Stimulated activated CD8-positive, alpha-beta memory T cell treated with anti-CD3 and anti-CD28 coated beads, Interleukin-4, amount 100 ng/mL, for 48 hours (primary cell): Measurements from ENCODE around the gene COX15.
A peak's percentile ranks its signal among the peaks of the same experiment; 100 is the strongest.
"Not testable (repeated sequence)": the region's sequence is repeated elsewhere in the genome, so short reads cannot be mapped to it uniquely, and the experiment has no call there.

Experiments
- DNase-seq: peaks from one replicate; pipeline ENCODE4 v3.0.0-alpha.2; 2020

The COX15 gene

GRCh38 chr10:99732033-99732842, at the start of gene COX15, which contains the start of gene CUTC:
TSS of gene COX15 (minus strand) at chr10:99732127. CDS start at chr10:99732049, 78 bp downstream.
TSS of gene CUTC (plus strand) at chr10:99732234. CDS start at chr10:99732349, 115 bp downstream.
- DNase-seq = peak; percentile 96

DNA sequence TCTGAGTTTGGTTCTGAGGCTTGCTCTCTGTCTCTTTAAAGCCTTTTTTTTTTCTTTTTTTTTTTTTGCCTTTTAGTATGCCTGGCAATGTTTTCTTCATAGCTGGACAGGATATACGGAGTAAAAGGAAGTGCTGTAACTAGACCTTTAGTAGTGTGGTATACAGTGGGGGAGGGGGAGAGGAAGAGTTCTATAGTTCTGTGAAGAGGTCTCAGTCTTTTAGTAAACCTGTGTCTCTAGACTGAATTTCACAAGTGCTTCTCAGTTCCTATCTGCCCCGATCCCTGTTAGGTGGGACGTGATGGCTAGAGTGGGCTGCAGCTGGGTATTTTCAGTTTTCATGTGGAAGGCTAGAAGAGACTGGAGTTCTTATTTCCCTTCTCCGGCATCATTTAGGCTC, 47.4 kb upstream of the COX15 start:
- DNase-seq = no peak

GRCh38 chr10:99777918-99778714, 46.2 kb upstream of the COX15 start:
- no peak for DNase-seq

DNA sequence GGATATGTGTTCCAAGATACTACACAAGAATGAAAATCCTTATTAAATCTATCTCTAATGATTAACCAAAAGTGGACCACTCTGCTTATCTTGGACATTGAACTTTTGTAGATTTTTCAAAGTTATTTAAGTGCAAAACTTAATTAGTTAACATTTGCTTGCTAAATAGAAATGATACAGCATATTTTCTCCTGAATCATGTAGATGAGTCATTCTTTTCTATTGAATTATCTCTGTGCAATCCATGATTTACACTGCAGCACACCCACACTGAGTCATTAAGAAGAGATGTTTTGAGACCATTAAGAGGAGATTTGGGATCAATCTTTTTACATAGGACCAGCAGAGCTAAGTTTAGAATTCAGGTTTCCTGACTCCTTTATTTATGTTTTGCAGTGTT, 43.9 kb upstream of the COX15 start:
- DNase-seq = no peak

DNA sequence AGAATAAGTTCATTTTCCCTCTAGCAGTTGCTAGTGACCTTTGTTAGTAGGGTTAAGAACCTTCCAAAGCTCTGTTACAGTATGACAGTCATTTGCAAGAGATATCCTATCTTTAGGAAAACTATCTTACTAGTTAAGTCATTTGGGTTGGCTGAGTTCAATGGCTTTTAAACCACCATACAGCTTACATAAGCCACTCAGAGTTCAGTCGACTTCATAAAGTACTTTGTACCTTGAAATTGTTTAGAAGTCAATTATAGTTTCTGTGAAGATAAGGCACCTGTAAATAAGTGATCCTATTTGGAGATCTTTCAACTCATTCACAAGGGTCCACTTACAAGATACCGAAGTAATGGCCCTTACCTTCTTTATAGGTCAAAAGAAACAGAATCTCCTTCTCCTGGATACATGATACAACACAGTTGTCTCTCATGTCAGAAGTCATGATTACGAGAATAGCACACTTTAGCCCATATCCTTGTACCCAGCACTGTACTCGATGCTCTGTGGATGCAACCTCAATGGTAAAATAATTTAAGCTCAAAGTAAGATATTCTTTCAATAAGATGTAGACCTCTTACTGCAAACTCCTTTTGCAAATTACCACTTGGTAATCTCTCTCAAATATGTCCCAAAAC, 38.6 kb upstream of the COX15 start:
- DNase-seq = no peak

DNA sequence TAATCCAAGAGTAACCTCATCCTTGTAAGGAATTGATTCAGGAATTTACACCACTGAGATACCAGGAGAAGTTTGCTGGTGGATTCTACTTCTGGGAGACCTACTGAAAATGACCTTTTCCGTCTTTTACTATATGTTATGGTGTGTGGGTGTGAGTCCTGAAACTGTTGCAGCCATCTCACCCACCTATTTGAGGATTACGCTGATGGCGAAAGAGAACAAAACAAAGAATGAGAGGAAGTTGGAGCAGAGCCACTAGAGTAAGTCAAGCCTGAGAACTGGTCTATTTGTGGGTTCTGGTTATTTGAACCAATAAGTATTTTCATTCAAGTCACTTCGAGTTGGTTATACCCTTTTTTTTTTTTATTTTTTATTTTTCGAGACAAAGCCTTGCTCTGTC, 37.8 kb upstream of the COX15 start:
- DNase-seq = no peak

DNA sequence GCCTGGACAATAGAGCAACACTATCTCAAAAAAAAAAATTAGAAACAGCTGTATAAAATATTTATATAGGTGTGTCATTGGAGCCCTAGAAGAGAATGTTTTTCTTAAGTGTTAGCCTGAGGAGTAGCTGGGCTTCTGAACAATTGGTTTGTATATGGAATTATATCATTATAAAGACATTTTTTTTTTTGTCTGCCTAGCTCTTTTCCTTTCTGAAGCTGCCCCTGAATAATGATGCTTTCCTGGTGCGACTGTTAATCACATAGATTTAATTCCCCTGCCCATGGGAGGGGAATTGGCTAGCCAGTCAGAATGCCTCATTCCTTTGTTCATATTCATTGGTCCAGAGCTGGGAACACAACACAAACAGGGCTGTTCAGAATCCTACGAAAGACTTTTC, 36.6 kb upstream of the COX15 start:
- no peak for DNase-seq

- DNase-seq = no peak
Measured at GRCh38 chr10:99767901-99768300, 36.0 kb upstream of the COX15 start.

GRCh38 chr10:99766302-99766681, 34.4 kb upstream of the COX15 start:
- no peak for DNase-seq

DNA sequence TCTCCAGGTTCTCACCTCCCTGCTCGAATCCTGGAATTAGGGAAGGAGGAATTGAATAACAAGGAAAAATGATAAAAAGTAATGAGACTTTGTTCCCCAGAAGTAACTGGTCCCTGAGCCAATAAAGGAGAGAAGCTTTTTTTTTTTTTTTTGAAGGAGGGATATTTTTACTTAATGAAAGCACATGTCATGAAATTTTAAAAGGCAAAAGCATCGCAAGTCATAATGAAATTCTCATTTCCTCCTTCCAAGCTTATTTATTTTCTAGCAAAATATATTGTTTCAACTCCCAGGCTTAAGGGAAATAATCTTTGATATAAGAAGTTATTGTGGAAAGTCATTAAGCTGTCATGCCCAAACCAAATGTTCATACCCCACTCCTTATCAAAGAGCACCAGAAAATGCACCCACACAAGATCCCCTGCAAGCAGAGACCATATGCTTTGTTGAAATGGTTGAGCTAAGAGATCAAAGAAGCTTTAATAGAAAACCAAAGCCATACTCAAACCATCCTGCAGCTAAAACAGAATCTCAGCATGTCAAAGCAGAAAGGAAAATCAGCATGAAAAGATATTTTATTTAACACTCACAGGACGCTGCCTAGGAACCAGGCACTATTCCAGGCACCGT, 33.9 kb upstream of the COX15 start:
- no peak for DNase-seq

DNA sequence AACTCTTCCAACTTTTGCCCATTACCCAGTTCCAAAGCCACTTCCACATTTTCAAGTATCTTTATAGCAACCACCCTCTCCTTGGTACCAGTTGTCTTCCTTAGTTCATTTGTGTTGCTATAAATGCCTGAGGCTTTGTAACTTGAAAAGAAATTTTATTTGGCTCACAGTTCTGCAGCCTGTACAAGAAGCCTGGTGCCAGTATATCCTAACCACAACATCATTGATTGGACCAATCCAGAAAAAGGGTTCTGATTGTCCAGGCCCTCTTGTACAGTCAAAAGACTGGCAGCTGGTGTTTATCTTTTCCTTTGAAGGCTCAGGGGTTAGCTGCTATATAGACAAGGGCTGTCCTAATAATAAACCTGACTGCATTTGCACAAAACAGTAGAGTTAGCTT, 29.4 kb upstream of the COX15 start:
- no peak for DNase-seq

- DNase-seq = no peak
Measured at GRCh38 chr10:99760321-99760720, 28.4 kb upstream of the COX15 start.

DNA sequence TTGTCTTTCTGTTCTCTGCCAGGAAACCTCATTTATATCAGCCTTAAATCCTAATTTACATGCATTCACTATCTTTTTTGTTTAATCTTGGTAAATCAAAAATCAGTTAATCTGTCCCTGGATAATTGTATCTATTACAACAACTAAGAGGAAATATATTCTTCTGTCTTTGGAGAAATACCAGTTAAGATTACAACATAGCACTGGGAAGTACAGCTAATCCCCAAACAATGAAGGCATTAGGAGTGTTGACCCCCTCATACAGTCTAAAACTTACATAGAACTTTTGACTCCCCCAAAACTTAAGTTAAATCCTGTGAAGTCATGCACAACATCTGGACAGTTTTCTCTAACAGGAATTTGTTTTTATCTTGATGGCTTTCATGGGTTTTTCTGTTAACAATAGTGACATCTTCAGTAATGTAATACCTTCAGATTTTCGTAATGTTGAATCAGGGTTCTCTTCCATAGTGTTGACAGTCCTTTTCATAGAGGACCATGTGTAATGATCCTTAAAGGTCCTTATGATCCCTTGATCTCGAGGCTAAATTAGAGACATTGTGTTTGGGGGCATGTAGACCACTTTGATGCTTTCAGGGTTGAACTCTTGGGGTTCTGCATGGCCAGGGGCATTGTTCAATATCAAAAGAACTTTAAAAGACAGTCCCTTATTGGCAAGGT, 26.4 kb upstream of the COX15 start:
- no peak for DNase-seq

DNA sequence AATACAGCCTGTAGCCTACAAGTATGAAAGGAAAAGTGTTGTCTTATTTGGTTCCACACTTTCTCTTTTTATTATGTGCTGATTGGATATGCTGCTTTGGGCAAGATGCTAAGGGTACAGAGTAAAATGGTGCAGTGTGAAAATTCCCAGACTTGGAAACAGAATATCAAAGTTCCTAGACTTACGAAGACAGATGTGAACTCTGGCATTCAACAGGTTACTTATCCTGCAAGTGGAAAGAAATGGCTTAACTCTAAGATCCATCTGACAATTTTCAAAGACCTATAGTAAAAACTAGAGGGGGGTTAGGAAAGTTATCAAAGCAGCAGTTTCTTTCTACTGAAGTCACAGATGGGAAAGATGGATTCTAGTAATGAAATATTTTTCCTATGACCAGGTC, 24.2 kb upstream of the COX15 start:
- no peak for DNase-seq

GRCh38 chr10:99754670-99755069, 22.7 kb upstream of the COX15 start:
- DNase-seq = no peak

DNA sequence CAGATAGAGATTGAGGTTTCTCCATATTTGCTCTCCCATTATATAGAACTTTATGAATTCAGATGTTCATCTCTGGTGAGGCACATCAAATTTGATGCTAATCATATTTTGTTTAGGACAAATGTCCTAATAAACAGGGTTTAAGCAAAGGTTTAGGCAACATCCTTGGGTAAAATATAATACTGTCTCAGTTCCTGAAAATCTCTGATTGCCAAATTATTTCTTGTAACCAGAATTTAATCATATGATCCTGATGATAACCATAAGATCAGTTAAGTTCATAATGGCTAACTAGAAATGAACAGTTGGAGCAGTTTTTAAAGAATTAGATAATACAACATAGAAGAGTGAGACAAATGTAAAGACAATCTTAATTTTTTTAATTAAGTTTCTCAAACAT, 18.7 kb upstream of the COX15 start:
- DNase-seq = no peak

DNA sequence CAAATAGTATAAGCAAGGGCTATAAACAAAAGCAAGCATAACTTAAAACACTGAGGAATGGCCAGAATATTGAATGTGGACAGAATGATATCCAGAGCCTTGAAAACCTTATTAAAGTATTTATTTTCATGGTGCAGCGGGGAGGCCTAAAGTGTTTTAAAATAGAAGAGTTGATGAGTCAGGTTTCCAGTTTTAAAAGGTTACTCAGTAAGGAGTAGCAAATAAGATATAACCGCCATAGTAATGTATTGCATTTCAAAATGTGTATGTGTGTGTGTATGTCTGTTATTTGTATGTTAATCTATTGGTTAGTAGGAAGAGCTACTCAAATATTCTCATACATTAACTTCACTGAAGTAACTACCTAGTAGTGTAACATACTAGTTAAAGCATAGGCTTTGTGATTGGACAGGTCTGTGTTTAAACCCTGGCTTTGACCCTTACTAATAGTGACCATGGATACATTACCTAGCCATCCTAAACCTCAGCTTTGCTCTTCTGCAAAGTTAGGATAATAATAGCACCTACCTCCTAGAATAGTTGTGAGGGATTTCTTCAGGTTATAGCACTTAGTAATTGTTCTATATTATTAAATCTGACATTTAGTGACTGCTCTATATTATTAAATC, 17.0 kb upstream of the COX15 start:
- no peak for DNase-seq

GRCh38 chr10:99746166-99746565, 14.2 kb upstream of the COX15 start:
- not testable (repeated sequence) for DNase-seq

DNA sequence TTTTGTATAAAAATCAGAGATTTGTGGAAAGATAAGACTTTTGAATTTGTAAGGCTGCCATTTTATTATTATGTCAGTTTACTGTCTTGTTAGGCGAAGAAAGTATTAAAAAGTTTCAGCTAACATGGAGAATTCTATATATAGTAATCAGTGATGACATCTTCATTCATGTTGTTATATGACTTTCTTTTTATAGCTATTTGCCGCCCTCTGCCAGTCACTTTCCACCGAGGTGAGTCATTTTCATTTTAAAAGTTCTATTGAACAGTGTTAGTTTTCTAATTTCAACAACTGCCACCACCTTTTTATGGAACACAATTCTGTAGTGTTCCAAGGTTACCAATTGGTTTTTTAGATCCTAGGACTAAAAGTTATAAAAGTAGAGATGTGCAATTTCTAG, 11.9 kb upstream of the COX15 start:
- DNase-seq = no peak

- DNase-seq = no peak
Measured at GRCh38 chr10:99742701-99743100, 10.8 kb upstream of the COX15 start.

DNA sequence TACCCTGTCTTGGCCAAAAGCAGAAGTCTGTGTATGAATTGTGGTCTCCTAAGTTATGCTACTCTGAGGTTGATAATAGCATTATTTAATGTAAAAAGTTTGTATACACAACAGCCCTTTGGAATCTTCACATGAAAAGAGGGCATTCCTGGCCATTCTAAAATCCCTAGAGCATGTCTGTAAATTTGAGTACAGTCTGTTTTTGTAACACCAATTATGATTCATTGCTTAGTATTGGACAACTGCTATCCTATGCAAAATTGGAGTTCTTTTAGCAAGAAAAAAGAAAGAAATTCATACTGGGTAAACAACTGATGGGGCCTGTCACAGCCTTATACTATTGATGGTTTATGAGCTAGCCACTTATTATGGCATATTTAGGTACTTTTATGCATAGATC, 10.3 kb upstream of the COX15 start:
- DNase-seq = no peak

DNA sequence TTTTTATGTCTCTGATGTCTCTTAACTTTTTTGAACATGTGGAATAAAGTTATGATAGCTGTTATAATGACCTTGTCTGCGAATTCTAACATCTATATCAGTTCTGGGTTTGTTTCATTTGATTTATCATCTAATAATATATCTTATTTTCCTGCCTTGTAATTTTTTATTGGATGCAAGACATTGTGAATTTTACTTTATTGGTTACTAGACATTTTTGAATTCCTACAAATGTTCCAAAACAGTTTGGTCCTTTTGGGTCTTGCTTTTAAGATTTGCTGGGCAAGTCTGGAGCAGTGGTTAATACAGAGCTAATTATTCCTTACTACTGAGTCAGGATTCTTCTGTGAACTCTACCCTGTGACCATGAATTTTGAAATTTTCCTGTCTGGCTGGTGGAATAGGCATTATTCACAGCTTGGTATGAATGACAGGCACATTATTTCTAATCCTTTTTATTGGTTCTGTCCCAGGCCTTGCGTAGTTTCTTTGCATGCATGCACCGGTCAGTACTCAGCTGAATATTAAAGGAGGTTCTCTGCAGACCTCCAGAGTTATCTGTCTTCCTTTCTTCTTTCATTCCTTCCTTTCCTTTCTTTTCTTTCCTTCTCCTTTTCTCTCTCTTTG, 9.1 kb upstream of the COX15 start:
- DNase-seq = no peak
